ENCODE measurements around the gene TBC1D22B. TPM values are rescaled to one million over a fixed set of nuclear protein-coding genes. Genes with fewer than 3 reads are reported as not detected.

The TBC1D22B gene
- total and polyA plus RNA-seq, 2 experiments from 2014 or later = 9.1 to 19.9 TPM

DNA sequence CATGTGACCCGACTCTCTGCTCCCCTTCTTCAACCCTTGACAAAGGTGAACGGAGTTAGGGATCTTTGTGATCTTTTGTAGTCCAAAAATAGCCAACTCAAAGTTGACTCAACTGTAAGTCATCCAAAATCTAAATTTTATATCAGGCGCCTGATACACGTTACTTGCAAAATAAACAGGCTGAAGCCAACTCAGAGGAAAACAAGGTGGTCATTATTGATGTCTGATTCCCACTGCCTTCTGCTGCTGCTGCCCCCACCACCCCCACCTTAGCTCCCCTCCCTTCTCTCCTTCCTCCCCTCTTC, 83.0 kb downstream of the TBC1D22B start (continued):
- TF ChIP-seq, protein P1, sequence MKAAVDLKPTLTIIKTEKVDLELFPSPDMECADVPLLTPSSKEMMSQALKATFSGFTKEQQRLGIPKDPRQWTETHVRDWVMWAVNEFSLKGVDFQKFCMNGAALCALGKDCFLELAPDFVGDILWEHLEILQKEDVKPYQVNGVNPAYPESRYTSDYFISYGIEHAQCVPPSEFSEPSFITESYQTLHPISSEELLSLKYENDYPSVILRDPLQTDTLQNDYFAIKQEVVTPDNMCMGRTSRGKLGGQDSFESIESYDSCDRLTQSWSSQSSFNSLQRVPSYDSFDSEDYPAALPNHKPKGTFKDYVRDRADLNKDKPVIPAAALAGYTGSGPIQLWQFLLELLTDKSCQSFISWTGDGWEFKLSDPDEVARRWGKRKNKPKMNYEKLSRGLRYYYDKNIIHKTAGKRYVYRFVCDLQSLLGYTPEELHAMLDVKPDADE (IDR thresholded peaks at IDR 0.05) = no peak
- TF ChIP-seq NANOG (IDR thresholded peaks at IDR 0.05; ENCODE audit: borderline replicate concordance) = no peak
- no peak for TF ChIP-seq JUNB (IDR thresholded peaks at IDR 0.05; ENCODE audit: unreplicated experiment)

DNA sequence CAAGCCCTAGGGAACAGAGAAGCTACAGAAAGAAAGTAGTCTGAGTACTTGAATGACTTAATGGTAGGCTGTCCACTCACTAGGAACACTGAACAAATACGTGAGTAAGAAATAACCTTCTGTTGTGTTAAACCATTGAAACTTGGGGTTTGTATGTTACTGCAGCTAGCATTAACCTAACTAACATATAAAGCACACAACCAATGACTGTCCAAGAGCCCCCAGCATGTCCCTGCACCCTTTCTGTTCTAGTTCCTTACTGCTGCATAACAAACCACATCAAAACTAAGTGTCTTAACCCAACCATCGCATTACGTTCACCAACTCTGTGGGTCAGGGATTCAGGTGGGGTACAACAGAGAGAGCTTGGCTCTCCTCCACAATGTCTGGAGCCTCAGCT, 85.7 kb downstream of the TBC1D22B start:
- Histone ChIP-seq H3K4me2 (no peak overlapping the region), H4K20me1 (replicated peaks; ENCODE audit: insufficient read depth) (no peaks in the 10 kb centered on the region), H3K36me3 (ENCODE audit: insufficient read depth) (no peaks in the 10 kb centered on the region), H3K27ac (ENCODE audit: low read depth) (no peak overlapping the region), H3F3A (replicated peaks; ENCODE audit: low read depth) (no peaks in the 10 kb centered on the region), H3K4me1 (ENCODE audit: insufficient read depth) (no peaks in the 10 kb centered on the region; the same call in 1 of the 2 replicates), H3K9me2 (ENCODE audit: insufficient read depth) (0 out of 2 replicates have a peak, but pooled peaks cover 3% of the 10 kb centered on the region), H3K27me3 (ENCODE audit: insufficient read depth) (no peaks in the 10 kb centered on the region), H3K4me3 (no peak overlapping the region), H3K79me2 (replicated peaks; ENCODE audit: insufficient read depth) (no peaks in the 10 kb centered on the region), H2AFZ (no peak overlapping the region)
- peaks cover 7% of the 10 kb centered on the region for H3K9me3 Mint-ChIP-seq
- no peaks in the 10 kb centered on the region for H3K4me1 Mint-ChIP-seq
- ATAC-seq = no peak
- H3K4me3 Mint-ChIP-seq = no peak overlapping the region
- H3K27ac Mint-ChIP-seq = no peak overlapping the region
- peaks cover 3% of the 10 kb centered on the region for H3K27me3 Mint-ChIP-seq (ENCODE audit: insufficient read depth, low read depth, poor library complexity)
- DNase-seq (ENCODE audit: low spot score) = no peak
- H3K36me3 Mint-ChIP-seq (ENCODE audit: low read depth) = no peaks in the 10 kb centered on the region
- TF ChIP-seq, protein P2, sequence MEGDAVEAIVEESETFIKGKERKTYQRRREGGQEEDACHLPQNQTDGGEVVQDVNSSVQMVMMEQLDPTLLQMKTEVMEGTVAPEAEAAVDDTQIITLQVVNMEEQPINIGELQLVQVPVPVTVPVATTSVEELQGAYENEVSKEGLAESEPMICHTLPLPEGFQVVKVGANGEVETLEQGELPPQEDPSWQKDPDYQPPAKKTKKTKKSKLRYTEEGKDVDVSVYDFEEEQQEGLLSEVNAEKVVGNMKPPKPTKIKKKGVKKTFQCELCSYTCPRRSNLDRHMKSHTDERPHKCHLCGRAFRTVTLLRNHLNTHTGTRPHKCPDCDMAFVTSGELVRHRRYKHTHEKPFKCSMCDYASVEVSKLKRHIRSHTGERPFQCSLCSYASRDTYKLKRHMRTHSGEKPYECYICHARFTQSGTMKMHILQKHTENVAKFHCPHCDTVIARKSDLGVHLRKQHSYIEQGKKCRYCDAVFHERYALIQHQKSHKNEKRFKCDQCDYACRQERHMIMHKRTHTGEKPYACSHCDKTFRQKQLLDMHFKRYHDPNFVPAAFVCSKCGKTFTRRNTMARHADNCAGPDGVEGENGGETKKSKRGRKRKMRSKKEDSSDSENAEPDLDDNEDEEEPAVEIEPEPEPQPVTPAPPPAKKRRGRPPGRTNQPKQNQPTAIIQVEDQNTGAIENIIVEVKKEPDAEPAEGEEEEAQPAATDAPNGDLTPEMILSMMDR (conservative IDR thresholded peaks at IDR 0.05; ENCODE audit: low read depth in 2 of 2) = no peak
- TF ChIP-seq NANOG (IDR thresholded peaks at IDR 0.05; ENCODE audit: borderline replicate concordance) (no peak), ZNF114 (CRISPR knock-in tag; IDR thresholded peaks at IDR 0.05) (no peak), JUNB (IDR thresholded peaks at IDR 0.05; ENCODE audit: unreplicated experiment) (no peak), EZH2phosphoT487 (IDR thresholded peaks at IDR 0.05; ENCODE audit: unreplicated experiment) (no peak), CREB1 (CRISPR knock-in tag; IDR thresholded peaks at IDR 0.05; ENCODE audit: low read depth) (no peak), STAT1 (IDR thresholded peaks at IDR 0.05; ENCODE audit: unreplicated experiment) (no peak), ZNF331 (CRISPR knock-in tag; IDR thresholded peaks at IDR 0.05; ENCODE audit: low read depth) (no peak), EZH2 (IDR thresholded peaks at IDR 0.05; ENCODE audit: low read depth, unreplicated experiment) (no peak)
- TF ChIP-seq, protein P3, sequence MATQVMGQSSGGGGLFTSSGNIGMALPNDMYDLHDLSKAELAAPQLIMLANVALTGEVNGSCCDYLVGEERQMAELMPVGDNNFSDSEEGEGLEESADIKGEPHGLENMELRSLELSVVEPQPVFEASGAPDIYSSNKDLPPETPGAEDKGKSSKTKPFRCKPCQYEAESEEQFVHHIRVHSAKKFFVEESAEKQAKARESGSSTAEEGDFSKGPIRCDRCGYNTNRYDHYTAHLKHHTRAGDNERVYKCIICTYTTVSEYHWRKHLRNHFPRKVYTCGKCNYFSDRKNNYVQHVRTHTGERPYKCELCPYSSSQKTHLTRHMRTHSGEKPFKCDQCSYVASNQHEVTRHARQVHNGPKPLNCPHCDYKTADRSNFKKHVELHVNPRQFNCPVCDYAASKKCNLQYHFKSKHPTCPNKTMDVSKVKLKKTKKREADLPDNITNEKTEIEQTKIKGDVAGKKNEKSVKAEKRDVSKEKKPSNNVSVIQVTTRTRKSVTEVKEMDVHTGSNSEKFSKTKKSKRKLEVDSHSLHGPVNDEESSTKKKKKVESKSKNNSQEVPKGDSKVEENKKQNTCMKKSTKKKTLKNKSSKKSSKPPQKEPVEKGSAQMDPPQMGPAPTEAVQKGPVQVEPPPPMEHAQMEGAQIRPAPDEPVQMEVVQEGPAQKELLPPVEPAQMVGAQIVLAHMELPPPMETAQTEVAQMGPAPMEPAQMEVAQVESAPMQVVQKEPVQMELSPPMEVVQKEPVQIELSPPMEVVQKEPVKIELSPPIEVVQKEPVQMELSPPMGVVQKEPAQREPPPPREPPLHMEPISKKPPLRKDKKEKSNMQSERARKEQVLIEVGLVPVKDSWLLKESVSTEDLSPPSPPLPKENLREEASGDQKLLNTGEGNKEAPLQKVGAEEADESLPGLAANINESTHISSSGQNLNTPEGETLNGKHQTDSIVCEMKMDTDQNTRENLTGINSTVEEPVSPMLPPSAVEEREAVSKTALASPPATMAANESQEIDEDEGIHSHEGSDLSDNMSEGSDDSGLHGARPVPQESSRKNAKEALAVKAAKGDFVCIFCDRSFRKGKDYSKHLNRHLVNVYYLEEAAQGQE (IDR thresholded peaks at IDR 0.05; ENCODE audit: unreplicated experiment) = no peak
- TF ChIP-seq, protein P1 (IDR thresholded peaks at IDR 0.05) = no peak
- TF ChIP-seq, protein P4, sequence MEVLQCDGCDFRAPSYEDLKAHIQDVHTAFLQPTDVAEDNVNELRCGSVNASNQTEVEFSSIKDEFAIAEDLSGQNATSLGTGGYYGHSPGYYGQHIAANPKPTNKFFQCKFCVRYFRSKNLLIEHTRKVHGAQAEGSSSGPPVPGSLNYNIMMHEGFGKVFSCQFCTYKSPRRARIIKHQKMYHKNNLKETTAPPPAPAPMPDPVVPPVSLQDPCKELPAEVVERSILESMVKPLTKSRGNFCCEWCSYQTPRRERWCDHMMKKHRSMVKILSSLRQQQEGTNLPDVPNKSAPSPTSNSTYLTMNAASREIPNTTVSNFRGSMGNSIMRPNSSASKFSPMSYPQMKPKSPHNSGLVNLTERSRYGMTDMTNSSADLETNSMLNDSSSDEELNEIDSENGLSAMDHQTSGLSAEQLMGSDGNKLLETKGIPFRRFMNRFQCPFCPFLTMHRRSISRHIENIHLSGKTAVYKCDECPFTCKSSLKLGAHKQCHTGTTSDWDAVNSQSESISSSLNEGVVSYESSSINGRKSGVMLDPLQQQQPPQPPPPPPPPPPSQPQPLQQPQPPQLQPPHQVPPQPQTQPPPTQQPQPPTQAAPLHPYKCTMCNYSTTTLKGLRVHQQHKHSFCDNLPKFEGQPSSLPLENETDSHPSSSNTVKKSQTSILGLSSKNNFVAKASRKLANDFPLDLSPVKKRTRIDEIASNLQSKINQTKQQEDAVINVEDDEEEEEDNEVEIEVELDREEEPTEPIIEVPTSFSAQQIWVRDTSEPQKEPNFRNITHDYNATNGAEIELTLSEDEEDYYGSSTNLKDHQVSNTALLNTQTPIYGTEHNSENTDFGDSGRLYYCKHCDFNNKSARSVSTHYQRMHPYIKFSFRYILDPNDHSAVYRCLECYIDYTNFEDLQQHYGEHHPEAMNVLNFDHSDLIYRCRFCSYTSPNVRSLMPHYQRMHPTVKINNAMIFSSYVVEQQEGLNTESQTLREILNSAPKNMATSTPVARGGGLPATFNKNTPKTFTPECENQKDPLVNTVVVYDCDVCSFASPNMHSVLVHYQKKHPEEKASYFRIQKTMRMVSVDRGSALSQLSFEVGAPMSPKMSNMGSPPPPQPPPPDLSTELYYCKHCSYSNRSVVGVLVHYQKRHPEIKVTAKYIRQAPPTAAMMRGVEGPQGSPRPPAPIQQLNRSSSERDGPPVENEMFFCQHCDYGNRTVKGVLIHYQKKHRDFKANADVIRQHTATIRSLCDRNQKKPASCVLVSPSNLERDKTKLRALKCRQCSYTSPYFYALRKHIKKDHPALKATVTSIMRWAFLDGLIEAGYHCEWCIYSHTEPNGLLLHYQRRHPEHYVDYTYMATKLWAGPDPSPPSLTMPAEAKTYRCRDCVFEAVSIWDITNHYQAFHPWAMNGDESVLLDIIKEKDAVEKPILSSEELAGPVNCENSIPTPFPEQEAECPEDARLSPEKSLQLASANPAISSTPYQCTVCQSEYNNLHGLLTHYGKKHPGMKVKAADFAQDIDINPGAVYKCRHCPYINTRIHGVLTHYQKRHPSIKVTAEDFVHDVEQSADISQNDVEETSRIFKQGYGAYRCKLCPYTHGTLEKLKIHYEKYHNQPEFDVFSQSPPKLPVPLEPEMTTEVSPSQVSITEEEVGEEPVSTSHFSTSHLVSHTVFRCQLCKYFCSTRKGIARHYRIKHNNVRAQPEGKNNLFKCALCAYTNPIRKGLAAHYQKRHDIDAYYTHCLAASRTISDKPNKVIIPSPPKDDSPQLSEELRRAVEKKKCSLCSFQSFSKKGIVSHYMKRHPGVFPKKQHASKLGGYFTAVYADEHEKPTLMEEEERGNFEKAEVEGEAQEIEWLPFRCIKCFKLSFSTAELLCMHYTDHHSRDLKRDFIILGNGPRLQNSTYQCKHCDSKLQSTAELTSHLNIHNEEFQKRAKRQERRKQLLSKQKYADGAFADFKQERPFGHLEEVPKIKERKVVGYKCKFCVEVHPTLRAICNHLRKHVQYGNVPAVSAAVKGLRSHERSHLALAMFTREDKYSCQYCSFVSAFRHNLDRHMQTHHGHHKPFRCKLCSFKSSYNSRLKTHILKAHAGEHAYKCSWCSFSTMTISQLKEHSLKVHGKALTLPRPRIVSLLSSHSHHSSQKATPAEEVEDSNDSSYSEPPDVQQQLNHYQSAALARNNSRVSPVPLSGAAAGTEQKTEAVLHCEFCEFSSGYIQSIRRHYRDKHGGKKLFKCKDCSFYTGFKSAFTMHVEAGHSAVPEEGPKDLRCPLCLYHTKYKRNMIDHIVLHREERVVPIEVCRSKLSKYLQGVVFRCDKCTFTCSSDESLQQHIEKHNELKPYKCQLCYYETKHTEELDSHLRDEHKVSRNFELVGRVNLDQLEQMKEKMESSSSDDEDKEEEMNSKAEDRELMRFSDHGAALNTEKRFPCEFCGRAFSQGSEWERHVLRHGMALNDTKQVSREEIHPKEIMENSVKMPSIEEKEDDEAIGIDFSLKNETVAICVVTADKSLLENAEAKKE (CRISPR knock-in tag; IDR thresholded peaks at IDR 0.05) = no peak
